Motor neuron (in vitro differentiated cells): ENCODE measurements around the gene PPARGC1A. TPM values are rescaled to one million over a fixed set of nuclear protein-coding genes. Genes with fewer than 3 reads are reported as not detected.

Source experiments
- ATAC-seq, 8 experiments: fragments of 200-7000 bp; cut with Tn5 transposase; replicated peaks in 6 of 8; 2 replicates each; pipeline ENCODE4 v1.8.0; 2021; ENCODE audit warnings: mild to moderate bottlenecking in 8 of 8, moderate library complexity in 8 of 8
- H3K27ac ChIP-seq, 2 donors: fragments of 250-450 bp; sonication (Bioruptor Pico); 2 replicates each; pipeline ENCODE4 v1.9.0; 2021; ENCODE audit warnings: antibody characterized with exemption in 2 of 2, mild to moderate bottlenecking in 2 of 2, moderate library complexity in 1 of 2
- H3K4me1 ChIP-seq, 2 donors: fragments of 250-450 bp; sonication (Bioruptor Pico); replicated peaks in 1 of 2; 2 replicates each; pipeline ENCODE4 v1.6.1; 2021; ENCODE audit warnings: antibody characterized with exemption in 2 of 2, mild to moderate bottlenecking in 2 of 2, moderate library complexity in 1 of 2
- H3K4me3 ChIP-seq, 5 donors: fragments of 250-450 bp; sonication (Bioruptor Pico); 2 replicates each; pipeline ENCODE4 v1.9.0; 2021; ENCODE audit warnings: antibody characterized with exemption in 5 of 5, mild to moderate bottlenecking in 5 of 5, moderate library complexity in 4 of 5
- WGBS, 10 experiments: fragments of 450-650 bp; shearing (Covaris generic); methylation state at CpG; one replicate each; pipeline ENCODE4 v1.0.0; 2022; 5-methylcytosine and 5-hydroxymethylcytosine counted together
- in situ Hi-C, 9 experiments: fragments of 400-800 bp; cut with MboI; loops; one replicate each; pipeline ENCODE4 v1.15.0; 2021; ENCODE audit warnings: low sequenced_read_pairs in 9 of 9, low pct_unique_long_range_greater_than_20kb in 2 of 9; ENCODE audit not compliant: unreplicated experiment in 9 of 9
- total RNA-seq, 8 experiments: library from RNA; unstranded; fragments of 300-600 nt; gene quantifications; 2 replicates each; pipeline versions ENCODE4 v1.2.3 to v1.2.4, GENCODE V29; 2022

The PPARGC1A gene
- total RNA-seq, 8 experiments from 2014 or later = 2.4 to 138 (median 8.7) TPM

GRCh38 chr4:23923141-23923540 is 33.3 kb upstream of the PPARGC1A start:
- Histone ChIP-seq H3K27ac (no peak overlapping the region), H3K4me3 (no peak overlapping the region), H3K4me1 (peaks cover 10 to 19% of the 10 kb centered on the region in 2 donors)
- no peak for ATAC-seq
- in situ Hi-C loops = no loop called here
- 0 to 86% (median 73%) methylated on average over 1 to 3 of the region's 3 CpGs for WGBS, 10 experiments

- Histone ChIP-seq H3K27ac (no peak overlapping the region), H3K4me1 (peaks cover 10 to 19% of the 10 kb centered on the region in 2 donors), H3K4me3 (no peak overlapping the region)
- in situ Hi-C loops = no loop called here
- peak in 5 of 8 experiments; percentile 81 to 93 (median 89) for ATAC-seq
- 0 to 83% (median 55%) methylated on average over 1 to 8 of the region's 8 CpGs for WGBS, 10 experiments
Measured at GRCh38 chr4:23922541-23923111, 32.8 kb upstream of the PPARGC1A start.

DNA sequence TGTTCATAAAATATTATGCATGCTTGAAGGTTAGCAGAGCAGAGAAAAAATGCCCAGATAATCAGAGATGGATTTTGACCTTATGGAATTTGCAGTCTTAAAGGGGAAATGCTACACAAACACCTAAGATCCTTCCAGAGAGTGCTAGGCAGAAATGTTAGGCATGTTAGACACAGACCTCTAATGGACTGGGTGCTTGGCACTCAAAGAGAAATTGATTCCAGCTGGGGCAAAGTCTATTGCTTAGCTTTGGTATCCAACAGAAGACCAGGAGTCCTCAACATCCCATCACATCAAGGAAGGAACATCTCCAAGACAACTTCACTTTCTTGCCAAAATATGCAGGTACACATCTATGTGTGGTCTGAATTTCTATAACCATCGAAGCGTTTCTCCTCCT is 32.2 kb upstream of the PPARGC1A start:
- in situ Hi-C loops = no loop called here
- Histone ChIP-seq H3K4me1 (peaks cover 10 to 19% of the 10 kb centered on the region in 2 donors), H3K4me3 (no peak overlapping the region), H3K27ac (no peak overlapping the region)
- 60 to 95% (median 70%) methylated on average over 1 to 2 of the region's 2 CpGs; no CpG with 5 or more reads in 7 of the 10 experiments for WGBS, 10 experiments
- peak in 3 of 8 experiments; percentile 29 to 54 (median 41) for ATAC-seq

GRCh38 chr4:23921447-23921845 is 31.6 kb upstream of the PPARGC1A start:
- peaks cover 10 to 19% of the 10 kb centered on the region in 2 donors for H3K4me1 ChIP-seq
- no peak overlapping the region for H3K27ac ChIP-seq
- whole genome bisulfite sequencing, 10 experiments = 55 to 100% (median 95%) methylated on average over 1 to 6 of the region's 6 CpGs; no CpG with 5 or more reads in 2 of the 10 experiments
- ATAC-seq = no peak
- no peak overlapping the region for H3K4me3 ChIP-seq
- in situ Hi-C loops = no loop called here

GRCh38 chr4:23920716-23921446 is 31.0 kb upstream of the PPARGC1A start:
- no peak for ATAC-seq
- Histone ChIP-seq H3K4me1 (peaks cover 10 to 19% of the 10 kb centered on the region in 2 donors), H3K27ac (no peak overlapping the region), H3K4me3 (no peak overlapping the region)
- in situ Hi-C loops = no loop called here
- WGBS, 10 experiments = 52 to 93% (median 85%) methylated on average over 2 to 9 of the region's 13 CpGs

- no peak overlapping the region for H3K4me3 ChIP-seq
- no peak overlapping the region for H3K27ac ChIP-seq
- no peak for ATAC-seq
- H3K4me1 ChIP-seq = peaks cover 10 to 19% of the 10 kb centered on the region in 2 donors
- in situ Hi-C loops = no loop called here
Measured at GRCh38 chr4:23920296-23920695, 30.4 kb upstream of the PPARGC1A start.

- in situ Hi-C loops = no loop called here
- peak in 2 of 8 experiments; percentile 16 to 95 for ATAC-seq
- Histone ChIP-seq H3K27ac (no peak overlapping the region), H3K4me3 (no peak overlapping the region), H3K4me1 (peaks cover 4 to 9% of the 10 kb centered on the region in 2 donors)
- WGBS, 10 experiments = 0 to 100% (median 68%) methylated on average over 1 to 2 of the region's 2 CpGs
Measured at GRCh38 chr4:23916282-23916681, 26.4 kb upstream of the PPARGC1A start.

DNA sequence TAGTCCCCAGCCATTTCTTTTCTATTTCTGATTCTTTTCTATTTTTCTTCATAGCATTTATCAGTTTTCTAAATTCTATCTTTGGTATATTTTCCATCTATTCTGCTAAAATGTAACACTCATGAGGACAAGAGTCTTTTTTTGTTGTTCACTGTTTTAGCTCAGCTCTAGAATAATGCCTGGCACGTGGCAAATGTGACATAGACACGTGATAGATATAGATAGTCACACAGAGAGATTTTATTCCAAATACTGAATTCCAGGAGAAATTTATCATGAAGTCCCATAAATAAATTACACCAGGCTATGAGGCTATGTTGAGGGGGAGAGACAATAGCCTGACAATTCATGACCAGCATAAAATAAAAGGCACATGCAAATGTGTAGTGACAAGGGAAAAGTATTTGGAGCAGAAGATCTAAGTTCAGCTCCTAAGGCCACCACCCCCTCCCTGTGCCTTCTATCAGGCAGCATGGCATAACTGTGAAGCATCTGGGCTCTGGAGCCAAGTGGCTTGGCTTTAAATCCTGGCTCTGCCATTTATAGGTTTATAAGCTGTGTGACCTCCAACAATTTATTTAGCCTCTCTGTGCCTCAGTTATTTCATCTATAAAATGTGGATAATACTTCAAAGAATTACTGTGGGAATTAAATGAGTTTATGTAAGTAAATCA is 25.7 kb upstream of the PPARGC1A start:
- Histone ChIP-seq H3K27ac (no peak overlapping the region), H3K4me1 (peaks cover under 1 to 9% of the 10 kb centered on the region in 2 donors), H3K4me3 (no peak overlapping the region)
- peak in 1 of 8 experiments; percentile 34 for ATAC-seq
- WGBS, 10 experiments = 20 to 100% (median 83%) methylated on average over 1 to 2 of the region's 2 CpGs; no CpG with 5 or more reads in 1 of the 10 experiments
- in situ Hi-C loops = no loop called here

DNA sequence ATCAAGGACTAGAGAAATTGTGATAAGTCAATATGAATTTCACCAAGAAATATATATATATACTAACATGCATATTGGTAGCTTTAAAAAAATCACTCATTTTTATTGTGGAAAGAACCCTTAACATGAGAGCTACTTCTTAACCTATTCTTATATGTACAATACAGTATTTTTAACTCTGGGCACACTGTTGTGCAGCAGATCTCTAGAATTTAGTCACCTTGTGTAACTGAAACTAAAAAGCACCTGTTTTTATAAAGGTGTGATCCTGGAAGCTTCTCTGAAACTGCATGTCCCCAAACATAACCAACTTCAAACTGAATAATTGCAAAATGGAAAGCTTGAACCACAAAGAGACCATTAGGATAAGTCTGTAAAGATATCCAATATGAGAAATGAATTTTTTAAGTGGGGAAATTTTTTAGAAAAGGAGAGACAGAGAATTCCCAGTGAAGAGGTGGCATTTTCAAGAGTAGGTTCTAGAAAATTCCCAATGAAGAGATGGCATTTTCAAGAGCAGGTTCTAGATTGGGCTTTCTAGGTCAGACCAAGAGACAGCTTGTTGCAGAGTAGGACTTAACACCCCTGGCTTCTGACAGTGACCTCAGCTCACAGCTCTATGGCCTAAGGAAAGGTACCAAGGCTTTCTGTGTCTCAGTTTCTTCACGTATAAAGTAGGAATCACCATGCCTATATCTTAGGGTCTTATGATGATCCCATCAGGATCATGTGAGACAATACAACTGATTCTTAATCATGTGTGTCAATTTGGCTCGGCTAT is 22.0 kb upstream of the PPARGC1A start:
- ATAC-seq = no peak
- in situ Hi-C loops = no loop called here
- WGBS, 10 experiments = 25 to 100% (median 83%) methylated on average over 1 to 2 of the region's 2 CpGs; no CpG with 5 or more reads in 5 of the 10 experiments
- no peak overlapping the region for H3K4me3 ChIP-seq
- no peak overlapping the region for H3K27ac ChIP-seq
- H3K4me1 ChIP-seq = no peaks in the 10 kb centered on the region

- H3K4me1 ChIP-seq = no peaks in the 10 kb centered on the region
- WGBS, 10 experiments = 0 to 90% (median 49%) methylated on average over 1 of the region's 1 CpG; no CpG with 5 or more reads in 4 of the 10 experiments
- H3K4me3 ChIP-seq = no peak overlapping the region
- H3K27ac ChIP-seq = no peak overlapping the region
- ATAC-seq = no peak
- in situ Hi-C loops = no loop called here
Measured at GRCh38 chr4:23909671-23910070, 19.8 kb upstream of the PPARGC1A start.

DNA sequence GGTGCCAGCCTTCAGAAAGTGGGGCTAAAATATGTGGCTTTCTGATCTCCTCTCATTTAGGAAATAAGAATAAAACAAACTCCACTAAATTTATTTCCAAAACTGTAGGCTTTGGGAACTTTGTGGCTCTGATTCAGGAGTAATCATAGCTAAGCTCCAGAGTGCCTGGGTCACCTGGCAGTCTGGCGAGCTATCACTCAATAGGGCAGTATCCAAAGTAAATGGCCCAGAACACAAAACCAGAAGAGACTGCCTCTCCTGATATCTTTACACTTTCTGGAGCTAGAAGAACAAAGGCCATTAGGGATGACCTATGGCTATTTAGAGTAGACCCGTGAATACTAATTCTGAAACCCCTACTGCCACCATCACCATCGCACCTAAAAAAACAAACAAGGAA is 17.0 kb upstream of the PPARGC1A start:
- in situ Hi-C loops = no loop called here
- 67 to 100% (median 80%) methylated on average over 1 to 3 of the region's 3 CpGs; no CpG with 5 or more reads in 2 of the 10 experiments for WGBS, 10 experiments
- Histone ChIP-seq H3K27ac (no peak overlapping the region), H3K4me1 (peaks cover 10 to 11% of the 10 kb centered on the region in 2 donors), H3K4me3 (no peak overlapping the region)
- no peak for ATAC-seq

- Histone ChIP-seq H3K4me3 (no peak overlapping the region), H3K27ac (no peak overlapping the region), H3K4me1 (peaks cover 10 to 11% of the 10 kb centered on the region in 2 donors)
- ATAC-seq = peak in 5 of 8 experiments; percentile 35 to 85 (median 64)
- in situ Hi-C loops = no loop called here
- WGBS, 10 experiments = 20 to 96% (median 62%) methylated on average over 1 to 5 of the region's 5 CpGs; no CpG with 5 or more reads in 2 of the 10 experiments
Measured at GRCh38 chr4:23904639-23905071, 14.8 kb upstream of the PPARGC1A start.
